HG03066 (cell line): Measurements from ENCODE around the gene NUP160.
"Not testable (repeated sequence)": the region's sequence is repeated elsewhere in the genome, so short reads cannot be mapped to it uniquely, and the experiment has no call there.

Source experiments
- ATAC-seq: cut with Tn5 transposase; IDR thresholded peaks from one replicate; pipeline ENCODE4 v1.9.1; 2021; ENCODE audit warnings: low read depth; ENCODE audit not compliant: unreplicated experiment

The NUP160 gene

GRCh38 chr11:47847892-47848699 lies at the start of gene NUP160:
Gene NUP160, minus strand, starts transcription at chr11:47848350. Its CDS starts 32 bp downstream, at chr11:47848318.
- ATAC-seq = peak; percentile 82

GRCh38 chr11:47896199-47896598 lies 48.0 kb upstream of the NUP160 start:
- no peak for ATAC-seq

- ATAC-seq = no peak
These were observed 46.9 kb upstream of the NUP160 start for GRCh38 chr11:47895035-47895434.

GRCh38 chr11:47892546-47893276 lies 44.6 kb upstream of the NUP160 start:
- not testable (repeated sequence) for ATAC-seq

- no peak for ATAC-seq
These were observed 43.7 kb upstream of the NUP160 start for GRCh38 chr11:47891886-47892285.

GRCh38 chr11:47889714-47890441 lies 41.7 kb upstream of the NUP160 start:
- ATAC-seq = no peak

GRCh38 chr11:47887910-47888569 lies 39.9 kb upstream of the NUP160 start:
- no peak for ATAC-seq

GRCh38 chr11:47886096-47886495 lies 37.9 kb upstream of the NUP160 start:
- ATAC-seq = no peak

GRCh38 chr11:47882437-47882836 lies 34.3 kb upstream of the NUP160 start:
- not testable (repeated sequence) for ATAC-seq

GRCh38 chr11:47881145-47881544 lies 33.0 kb upstream of the NUP160 start:
- ATAC-seq = no peak

GRCh38 chr11:47879259-47880158 lies 31.4 kb upstream of the NUP160 start:
- ATAC-seq = no peak

- not testable (repeated sequence) for ATAC-seq
These were observed 27.7 kb upstream of the NUP160 start for GRCh38 chr11:47875858-47876257.

GRCh38 chr11:47870404-47870803 lies 22.3 kb upstream of the NUP160 start:
- no peak for ATAC-seq

- ATAC-seq = no peak
These were observed 21.6 kb upstream of the NUP160 start for GRCh38 chr11:47869544-47870393.

GRCh38 chr11:47867823-47868222 lies 19.7 kb upstream of the NUP160 start:
- ATAC-seq = no peak

GRCh38 chr11:47866892-47867291 lies 18.7 kb upstream of the NUP160 start:
- not testable (repeated sequence) for ATAC-seq

- ATAC-seq = no peak
These were observed 16.8 kb upstream of the NUP160 start for GRCh38 chr11:47864901-47865300.

- ATAC-seq = no peak
These were observed 15.8 kb upstream of the NUP160 start for GRCh38 chr11:47863898-47864430.
